IMR-90 (cell line): ENCODE data around the gene OR2H2. TPM values are rescaled to one million over a fixed set of nuclear protein-coding genes. Genes with fewer than 3 reads are reported as not detected.

Experiments
- ATAC-seq: fragments of 200-7000 bp; cut with Tn5 transposase; 2 replicates; pipeline ENCODE4 v1.9.1; 2020; ENCODE audit warnings: low read depth, mild to moderate bottlenecking, moderate library complexity
- BruUV-seq: library from RNA; stranded (reverse); fragments of 400-500 nt; replicated peaks from 2 replicates; lab custom pipeline; 2021; lab: Mats Ljungman, UMichigan
- CTCF ChIA-PET: fragments of 300-600 bp; formaldehyde crosslinking; extraction: SDS; loops from one replicate; lab custom pipeline; 2021; ENCODE audit warnings: antibody characterized with exemption; lab: Yijun Ruan, JAX
- POLR2A ChIA-PET: fragments of 300-600 bp; sonication (Branson Sonifier 250); formaldehyde crosslinking; loops from one replicate; lab custom pipeline; 2022; ENCODE audit warnings: antibody characterized with exemption; ENCODE audit not compliant: unreplicated experiment; lab: Charles Lee
- DNase-seq: peaks from one replicate; pipeline ENCODE4 v3.0.0; 2013
- H2AFZ ChIP-seq: replicated peaks from 2 replicates; pipeline ENCODE3; 2013; ENCODE audit warnings: low read length, mild to moderate bottlenecking; ENCODE audit not compliant: poor library complexity
- H2AK5ac ChIP-seq: 2 replicates; pipeline ENCODE4 v1.6.1; 2013; ENCODE audit warnings: low read depth, low read length, inconsistent platforms
- H2AK9ac ChIP-seq: replicated peaks from 2 replicates; pipeline ENCODE3; 2013; ENCODE audit warnings: mild to moderate bottlenecking, low read depth, low read length, moderate library complexity; ENCODE audit not compliant: poor library complexity
- H2BK120ac ChIP-seq: 2 replicates; pipeline ENCODE4 v1.6.1; 2013; ENCODE audit warnings: low read depth, low read length, inconsistent platforms
- H2BK15ac ChIP-seq: 3 replicates; pipeline ENCODE4 v1.6.1; 2013; ENCODE audit warnings: low read depth, low read length, inconsistent platforms
- H2BK20ac ChIP-seq: 2 replicates; pipeline ENCODE4 v1.6.1; 2013; ENCODE audit warnings: low read depth, mild to moderate bottlenecking, inconsistent platforms, low read length, moderate library complexity
- H2BK5ac ChIP-seq: 2 replicates; pipeline ENCODE4 v1.6.1; 2013; ENCODE audit warnings: mild to moderate bottlenecking, low read depth, low read length, inconsistent platforms; ENCODE audit not compliant: poor library complexity, severe bottlenecking
- H3K14ac ChIP-seq: replicated peaks from 2 replicates; pipeline ENCODE4 v1.6.1; 2013; ENCODE audit warnings: low read depth, low read length, inconsistent platforms
- H3K18ac ChIP-seq: 2 replicates; pipeline ENCODE4 v1.6.1; 2013; ENCODE audit warnings: low read depth, low read length, control low read depth
- H3K23ac ChIP-seq: 2 replicates; pipeline ENCODE4 v1.6.1; 2013; ENCODE audit warnings: low read depth, low read length, inconsistent platforms
- H3K27ac ChIP-seq: 2 replicates; pipeline ENCODE4 v1.5.1; 2013; ENCODE audit warnings: mild to moderate bottlenecking, control low read depth, low read length; ENCODE audit not compliant: insufficient read depth
- H3K27me3 ChIP-seq: 2 replicates; pipeline ENCODE4 v1.6.1; 2013; ENCODE audit warnings: low read length; ENCODE audit not compliant: control insufficient read depth, insufficient read depth
- H3K36me3 ChIP-seq: 2 replicates; pipeline ENCODE4 v1.6.1; 2013; ENCODE audit warnings: low read length, mixed read lengths; ENCODE audit not compliant: control insufficient read depth, insufficient read depth
- H3K4ac ChIP-seq: 2 replicates; pipeline ENCODE4 v1.6.1; 2013; ENCODE audit warnings: low read depth, low read length, inconsistent platforms
- H3K4me1 ChIP-seq: 2 replicates; pipeline ENCODE4 v1.6.1; 2013; ENCODE audit warnings: low read length, mixed read lengths; ENCODE audit not compliant: control insufficient read depth, insufficient read depth
- H3K4me2 ChIP-seq: 2 replicates; pipeline ENCODE4 v1.6.1; 2013; ENCODE audit warnings: low read depth, mild to moderate bottlenecking, control low read depth, low read length, moderate library complexity
- H3K4me3 ChIP-seq: 2 replicates; pipeline ENCODE4 v1.5.1; 2013; ENCODE audit warnings: low read depth, mild to moderate bottlenecking, control low read depth, low read length, moderate library complexity; ENCODE audit not compliant: insufficient read depth
- H3K56ac ChIP-seq: 2 replicates; pipeline ENCODE4 v1.6.1; 2013; ENCODE audit warnings: low read length, inconsistent platforms; ENCODE audit not compliant: insufficient read depth; ENCODE audit errors: extremely low read depth
- H3K79me1 ChIP-seq, 2 experiments: 2 replicates each; pipeline ENCODE4 v1.6.1; 2013; ENCODE audit warnings: low read length in 2 of 2, inconsistent platforms in 1 of 2, low read depth in 1 of 2
- H3K9ac ChIP-seq: 2 replicates; pipeline ENCODE4 v1.6.1; 2013; ENCODE audit warnings: low read depth, low read length, control low read depth
- H3K9me1 ChIP-seq: 2 replicates; pipeline ENCODE4 v1.6.1; 2013; ENCODE audit warnings: low read length, inconsistent platforms; ENCODE audit not compliant: insufficient read depth
- H3K9me3 ChIP-seq: 2 replicates; pipeline ENCODE4 v1.6.1; 2013; ENCODE audit warnings: low read length; ENCODE audit not compliant: control insufficient read depth, insufficient read depth
- H4K20me1 ChIP-seq: 2 replicates; pipeline ENCODE4 v1.6.1; 2013; ENCODE audit warnings: low read length, inconsistent platforms; ENCODE audit not compliant: insufficient read depth
- H4K5ac ChIP-seq: 2 replicates; pipeline ENCODE4 v1.6.1; 2013; ENCODE audit warnings: mild to moderate bottlenecking, low read depth, low read length, control low read depth
- H4K8ac ChIP-seq, 2 experiments: 2 replicates each; pipeline ENCODE4 v1.6.1; 2013; ENCODE audit warnings: low read depth in 2 of 2, low read length in 2 of 2, control low read depth in 1 of 2, inconsistent platforms in 1 of 2
- H4K91ac ChIP-seq: 2 replicates; pipeline ENCODE4 v1.6.1; 2013; ENCODE audit warnings: low read depth, low read length, inconsistent platforms; ENCODE audit not compliant: insufficient read depth
- MAFK ChIP-seq: IDR thresholded peaks from 2 replicates; pipeline ENCODE4 v1.6.1; 2012; ENCODE audit warnings: low read depth, low read length, improper control_type of control experiment
- WGBS, 2 experiments: methylation state at CpG; one replicate each; pipeline versions ENCODE4 v1.1.5 to v1.1.7; 2013; ENCODE audit warnings: missing lambda C conversion rate in 2 of 2; ENCODE audit not compliant: insufficient read length in 1 of 2; ENCODE audit errors: extremely low coverage in 2 of 2; 5-methylcytosine and 5-hydroxymethylcytosine counted together
- dilution Hi-C: fragments of 300-500 bp; cut with HindIII; formaldehyde crosslinking; loops from one replicate; pipeline ENCODE4 v1.14.3; 2018; ENCODE audit warnings: low sequenced_read_pairs; ENCODE audit not compliant: unreplicated experiment
- in situ Hi-C: fragments of 300-500 bp; cut with MboI; formaldehyde crosslinking; loops from 3 replicates; pipeline ENCODE4 v1.14.3; 2019; ENCODE audit warnings: low sequenced_read_pairs, inconsistent platforms, mixed read lengths
- intact Hi-C: fragments of 100-400 bp; cut with micrococcal nuclease; formaldehyde crosslinking; loops from 2 replicates; pipeline ENCODE4 v1.10.0; 2022
- polyA plus RNA-seq, 3 experiments: library from polyadenylated mRNA; depleted of rRNA; stranded (reverse); fragments of >200 nt; gene quantifications; 2 replicates each; pipeline ENCODE4 v1.2.3, GENCODE V29; 2012; ENCODE audit warnings: low replicate concordance in 1 of 3
- total RNA-seq: library from RNA; depleted of rRNA; stranded (reverse); fragments of >200 nt; gene quantifications from 2 replicates; pipeline ENCODE4 v1.2.3, GENCODE V29; 2012

Gene OR2H2
- total and polyA plus RNA-seq, 2 of the 4 experiments (the other 2 are of a cell fraction): not detected

DNA sequence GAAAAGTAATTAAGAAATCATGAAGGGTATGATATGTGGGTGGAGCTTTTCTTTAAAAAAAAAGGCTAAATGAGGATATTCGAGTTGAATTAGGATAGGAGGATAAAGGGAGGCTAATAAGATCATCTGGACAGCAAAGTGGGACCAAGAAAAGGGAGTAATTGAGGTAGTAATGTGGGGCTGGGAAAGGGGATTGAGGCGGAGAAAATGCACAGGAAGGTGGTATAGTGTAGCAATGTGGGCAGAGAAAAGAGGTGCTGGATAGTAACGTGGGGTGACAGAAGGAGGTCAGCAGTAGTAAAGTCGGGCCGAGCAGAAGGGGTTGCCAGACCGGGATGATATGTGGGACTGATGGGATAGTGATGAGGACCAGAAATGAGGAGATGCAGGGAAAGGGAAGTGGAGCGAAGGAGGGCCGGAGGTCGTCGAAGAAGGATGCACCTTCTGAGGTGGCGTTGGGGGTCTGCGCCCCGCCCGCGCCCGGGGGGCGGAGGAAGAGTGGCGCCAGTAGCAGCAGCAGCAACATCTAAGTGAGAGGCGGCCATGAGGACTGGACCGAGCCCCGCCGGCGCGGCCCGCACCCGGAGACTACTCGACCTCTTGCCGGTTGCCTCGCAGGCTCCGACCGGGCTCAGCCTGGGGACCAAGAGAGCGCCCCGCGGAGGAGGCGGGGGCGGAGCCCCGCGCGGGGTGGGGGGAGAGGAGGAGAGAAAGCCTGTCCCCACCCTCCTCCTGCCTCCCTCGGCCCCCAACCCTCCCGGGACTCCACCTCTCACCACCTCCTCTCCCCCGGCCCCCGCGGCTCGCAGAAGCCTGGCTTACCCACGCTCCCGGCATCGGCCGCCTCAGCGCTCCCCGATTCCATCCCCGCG, 47.2 kb downstream of the OR2H2 start:
- CTCF ChIA-PET: interaction anchor here (1.1 to 1.8 kb wide), 3 partner anchors 16 to 21 kb away, joined by 4 to 11 read pairs (median 6); no protein-coding TSS in a partner anchor
- H3K79me1 ChIP-seq: peaks cover 8 to 36% of the 10 kb centered on the region in 2 experiments; a peak in 3 of 4 replicates

More for the DNA sequence above, 47.2 kb downstream of the OR2H2 start:
- peak overlapping the region; percentile 77 for H3K4me3 ChIP-seq
- H3K9me3 ChIP-seq: no peaks in the 10 kb centered on the region
- peaks cover 4% of the 10 kb centered on the region for H4K20me1 ChIP-seq
- peak overlapping the region in 1 of 2 experiments; percentile 62; a peak in 1 of 4 replicates for H4K8ac ChIP-seq
- in situ Hi-C loops (no loop called here), dilution Hi-C loops (no loop called here), intact Hi-C loops (loop anchor here (5.0 kb wide), 2 partner anchors 120 to 1405 kb away; partner anchors contain the start of gene ZSCAN9)
- H3K4ac ChIP-seq: peak overlapping the region; percentile 77
- peak overlapping the region; percentile 98 for H3K23ac ChIP-seq
- DNase-seq (peak; percentile 55), ATAC-seq (peak; percentile 51)
- H2BK120ac ChIP-seq: no peak overlapping the region; the same call in 1 of the 2 replicates
- no peak overlapping the region; the same call in 1 of the 2 replicates for H3K56ac ChIP-seq
- no peak overlapping the region for H3K18ac ChIP-seq
- peak overlapping the region; percentile 48 for H2AK5ac ChIP-seq
- no peaks in the 10 kb centered on the region for H3K36me3 ChIP-seq
- H3K27me3 ChIP-seq: no peaks in the 10 kb centered on the region
- H2AFZ ChIP-seq: peak overlapping the region; percentile 90
- peak overlapping the region; percentile 89 for H3K14ac ChIP-seq
- H4K91ac ChIP-seq: 0 out of 2 replicates have a peak overlapping the region, but pooled peaks have one; percentile 6
- H3K9me1 ChIP-seq: peaks cover 9% of the 10 kb centered on the region; the same call in 1 of the 2 replicates
- H2BK5ac ChIP-seq: peak overlapping the region; percentile 14
- BruUV-seq: no TSS peak
- H2BK20ac ChIP-seq: peak overlapping the region; percentile 40; the same call in 1 of the 2 replicates
- 3% methylated on average over 17 of the region's 53 CpGs; no CpG with 5 or more reads in 1 of the 2 experiments for WGBS, 2 experiments
- no peak overlapping the region for H2BK15ac ChIP-seq
- peak overlapping the region; percentile 62 for H3K27ac ChIP-seq
- peaks cover 11% of the 10 kb centered on the region for H3K4me1 ChIP-seq
- POLR2A ChIA-PET: interaction anchor here (1.0 kb wide), 1 partner anchor 18 kb away, joined by 3 read pairs; no protein-coding TSS in a partner anchor
- peak overlapping the region; percentile 11; the same call in 1 of the 2 replicates for H4K5ac ChIP-seq
- peak overlapping the region; percentile 26 for H3K9ac ChIP-seq
- H2AK9ac ChIP-seq: peak overlapping the region; percentile 86
- H3K4me2 ChIP-seq: peak overlapping the region; percentile 82
- no peak for TF ChIP-seq MAFK
